Astrocyte (in vitro differentiated cells and primary cell): ENCODE results near the gene MAP7D1. TPM values are rescaled to one million over a fixed set of nuclear protein-coding genes. Genes with fewer than 3 reads are reported as not detected.
A peak's percentile ranks its signal among the peaks of the same experiment; 100 is the strongest.

Source experiments
- DNase-seq: peaks from one replicate; pipeline ENCODE4 v3.0.0-alpha.2; 2010; ENCODE audit warnings: low read depth
- FAIRE-seq: peaks from 2 replicates; lab custom pipeline; 2011; peaks lifted over from hg19 to GRCh38; lab: Jason Lieb, UNC
- H2AFZ ChIP-seq: 2 replicates; pipeline ENCODE4 v1.6.0; 2012; ENCODE audit warnings: low read depth, low read length, inconsistent platforms
- H3K27ac ChIP-seq: 2 replicates; pipeline ENCODE4 v1.5.1; 2011; ENCODE audit warnings: low read depth, low read length, inconsistent platforms
- H3K27me3 ChIP-seq: 2 replicates; pipeline ENCODE4 v1.6.0; 2011; ENCODE audit warnings: low read length, inconsistent platforms; ENCODE audit not compliant: insufficient read depth
- H3K36me3 ChIP-seq: 2 replicates; pipeline ENCODE4 v1.5.1; 2011; ENCODE audit warnings: low read length, inconsistent platforms; ENCODE audit not compliant: insufficient read depth
- H3K4me1 ChIP-seq: 2 replicates; pipeline ENCODE4 v1.5.1; 2011; ENCODE audit warnings: low read length, inconsistent platforms; ENCODE audit not compliant: insufficient read depth
- H3K4me2 ChIP-seq: 2 replicates; pipeline ENCODE4 v1.6.0; 2012; ENCODE audit warnings: low read length, inconsistent platforms
- H3K4me3 ChIP-seq: 2 replicates; pipeline ENCODE4 v1.5.1; 2011; ENCODE audit warnings: low read depth, mild to moderate bottlenecking, low read length, inconsistent platforms; ENCODE audit not compliant: insufficient read depth
- H3K79me2 ChIP-seq: 2 replicates; pipeline ENCODE4 v1.6.0; 2012; ENCODE audit warnings: mild to moderate bottlenecking, low read length, inconsistent platforms; ENCODE audit not compliant: insufficient read depth
- H3K9ac ChIP-seq: 2 replicates; pipeline ENCODE4 v1.6.0; 2012; ENCODE audit warnings: mild to moderate bottlenecking, low read length, inconsistent platforms
- H3K9me3 ChIP-seq: 2 replicates; pipeline ENCODE4 v1.5.1; 2012; ENCODE audit warnings: low read depth, mild to moderate bottlenecking, low read length, inconsistent platforms; ENCODE audit not compliant: insufficient read depth
- H4K20me1 ChIP-seq: 2 replicates; pipeline ENCODE4 v1.6.0; 2012; ENCODE audit warnings: low read length, inconsistent platforms; ENCODE audit not compliant: insufficient read depth
- H3K27ac Mint-ChIP-seq: one replicate; pipeline ENCODE4 v1.8.0; 2021; ENCODE audit warnings: mild to moderate bottlenecking, mixed read lengths; ENCODE audit not compliant: unreplicated experiment
- H3K27me3 Mint-ChIP-seq: one replicate; pipeline ENCODE4 v1.8.0; 2021; ENCODE audit warnings: low read depth, mixed read lengths; ENCODE audit not compliant: unreplicated experiment
- H3K36me3 Mint-ChIP-seq: one replicate; pipeline ENCODE4 v1.8.0; 2021; ENCODE audit warnings: low read depth, mixed read lengths; ENCODE audit not compliant: unreplicated experiment
- H3K4me1 Mint-ChIP-seq: one replicate; pipeline ENCODE4 v1.8.0; 2021; ENCODE audit warnings: low read depth, mixed read lengths; ENCODE audit not compliant: unreplicated experiment
- H3K4me3 Mint-ChIP-seq: one replicate; pipeline ENCODE4 v1.8.0; 2021; ENCODE audit warnings: mild to moderate bottlenecking, moderate library complexity, mixed read lengths; ENCODE audit not compliant: unreplicated experiment
- H3K9me3 Mint-ChIP-seq: one replicate; pipeline ENCODE4 v1.8.0; 2021; ENCODE audit warnings: mild to moderate bottlenecking, mixed read lengths; ENCODE audit not compliant: unreplicated experiment
- EZH2 ChIP-seq: IDR thresholded peaks from 2 replicates; pipeline ENCODE4 v1.6.1; 2012; ENCODE audit warnings: mild to moderate bottlenecking, low read length, inconsistent platforms; ENCODE audit not compliant: insufficient read depth
- total RNA-seq: library from RNA; stranded (reverse); gene quantifications from 2 replicates; pipeline ENCODE4 v1.2.1, GENCODE V29; 2021
- TF ChIP-seq, protein P1 (sequence below): IDR thresholded peaks from 2 replicates; pipeline ENCODE4 v1.5.1; 2011; ENCODE audit warnings: low read depth, mild to moderate bottlenecking, inconsistent platforms, low read length, moderate library complexity; ENCODE audit not compliant: insufficient read depth

Gene MAP7D1
- total RNA-seq, 1 donor from 2014 or later = 271 TPM

DNA sequence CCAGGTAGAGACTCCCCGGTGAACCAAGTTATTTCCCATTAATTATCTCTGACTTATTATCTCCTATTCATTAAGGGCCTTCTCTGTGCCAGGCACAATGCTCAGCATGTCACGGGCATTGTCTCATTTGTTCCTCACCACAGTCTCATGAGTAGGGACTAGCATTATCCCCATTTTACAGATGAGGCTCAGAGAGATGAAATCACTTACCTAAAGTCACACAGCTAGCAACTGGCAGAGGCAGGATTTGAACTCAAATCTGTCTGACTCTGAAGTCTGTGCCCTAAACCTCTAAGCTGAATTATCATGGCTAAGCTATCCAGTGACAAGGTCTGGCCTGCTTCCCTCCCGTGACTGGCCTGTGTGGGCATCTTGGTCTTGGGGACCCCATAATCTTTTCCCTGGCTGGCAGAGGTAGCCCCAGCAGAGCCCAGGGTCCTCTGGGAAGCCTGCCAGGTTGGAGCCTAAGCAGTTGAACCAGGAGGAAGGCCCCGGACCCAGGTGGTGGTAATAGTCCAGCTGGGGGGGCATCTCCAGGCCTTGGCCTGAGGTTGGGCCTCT lies 4.5 kb downstream of the MAP7D1 start:
- H3K9me3 Mint-ChIP-seq = no peaks in the 10 kb centered on the region
- H3K27me3 ChIP-seq = no peaks in the 10 kb centered on the region
- H3K4me3 ChIP-seq = peak overlapping the region; percentile 53
- peaks cover 11% of the 10 kb centered on the region for H3K36me3 Mint-ChIP-seq
- H3K9ac ChIP-seq = peak overlapping the region; percentile 84
- no peak for FAIRE-seq
- peak overlapping the region; percentile 69 for H3K27ac Mint-ChIP-seq
- H3K4me1 Mint-ChIP-seq = peaks cover 54% of the 10 kb centered on the region
- H2AFZ ChIP-seq = no peak overlapping the region
- TF ChIP-seq, protein P1, sequence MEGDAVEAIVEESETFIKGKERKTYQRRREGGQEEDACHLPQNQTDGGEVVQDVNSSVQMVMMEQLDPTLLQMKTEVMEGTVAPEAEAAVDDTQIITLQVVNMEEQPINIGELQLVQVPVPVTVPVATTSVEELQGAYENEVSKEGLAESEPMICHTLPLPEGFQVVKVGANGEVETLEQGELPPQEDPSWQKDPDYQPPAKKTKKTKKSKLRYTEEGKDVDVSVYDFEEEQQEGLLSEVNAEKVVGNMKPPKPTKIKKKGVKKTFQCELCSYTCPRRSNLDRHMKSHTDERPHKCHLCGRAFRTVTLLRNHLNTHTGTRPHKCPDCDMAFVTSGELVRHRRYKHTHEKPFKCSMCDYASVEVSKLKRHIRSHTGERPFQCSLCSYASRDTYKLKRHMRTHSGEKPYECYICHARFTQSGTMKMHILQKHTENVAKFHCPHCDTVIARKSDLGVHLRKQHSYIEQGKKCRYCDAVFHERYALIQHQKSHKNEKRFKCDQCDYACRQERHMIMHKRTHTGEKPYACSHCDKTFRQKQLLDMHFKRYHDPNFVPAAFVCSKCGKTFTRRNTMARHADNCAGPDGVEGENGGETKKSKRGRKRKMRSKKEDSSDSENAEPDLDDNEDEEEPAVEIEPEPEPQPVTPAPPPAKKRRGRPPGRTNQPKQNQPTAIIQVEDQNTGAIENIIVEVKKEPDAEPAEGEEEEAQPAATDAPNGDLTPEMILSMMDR = no peak
- TF ChIP-seq EZH2 = no peak
- peak overlapping the region; percentile 88 for H3K4me2 ChIP-seq
- peaks cover 88% of the 10 kb centered on the region for H4K20me1 ChIP-seq
- H3K27ac ChIP-seq = peak overlapping the region; percentile 83
- H3K4me1 ChIP-seq = peaks cover 45% of the 10 kb centered on the region
- no peaks in the 10 kb centered on the region for H3K9me3 ChIP-seq
- H3K27me3 Mint-ChIP-seq = no peaks in the 10 kb centered on the region
- peaks cover 19% of the 10 kb centered on the region for H3K36me3 ChIP-seq
- no peak for DNase-seq
- H3K79me2 ChIP-seq = peaks cover 97% of the 10 kb centered on the region
- H3K4me3 Mint-ChIP-seq = peak overlapping the region; percentile 76

DNA sequence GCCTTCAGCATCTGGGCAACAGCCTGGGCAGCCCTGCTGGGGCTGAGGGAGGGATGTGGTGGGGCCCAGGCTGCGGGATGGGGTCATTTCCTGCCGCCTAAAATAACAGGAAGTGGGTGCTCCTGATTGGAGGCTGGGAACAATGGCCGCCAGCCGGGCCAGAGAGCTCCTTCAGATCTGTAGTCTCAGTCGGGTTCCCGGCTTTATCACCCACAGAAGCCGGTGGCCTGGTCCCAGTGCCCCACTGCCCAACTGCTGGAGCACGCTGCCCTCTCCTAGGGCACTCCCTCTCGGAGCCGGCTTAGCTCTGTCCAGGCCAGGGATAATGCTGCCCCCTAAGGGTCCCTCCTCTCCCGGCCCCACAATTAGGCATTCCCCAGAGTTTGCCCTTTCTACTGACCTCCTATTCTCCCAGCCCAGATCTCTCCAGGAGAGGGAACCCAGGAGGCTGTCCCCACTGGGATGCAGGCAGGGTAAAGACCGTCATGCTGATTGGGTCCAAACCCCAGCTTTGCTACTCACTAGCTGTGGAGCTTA lies 5.1 kb downstream of the MAP7D1 start:
- H3K27me3 Mint-ChIP-seq = no peaks in the 10 kb centered on the region
- H3K9me3 ChIP-seq = no peaks in the 10 kb centered on the region
- H4K20me1 ChIP-seq = peaks cover 93% of the 10 kb centered on the region
- no peaks in the 10 kb centered on the region for H3K27me3 ChIP-seq
- DNase-seq (peak; percentile 50), FAIRE-seq (no peak)
- H2AFZ ChIP-seq = peak overlapping the region; percentile 48
- peak overlapping the region; percentile 88 for H3K4me2 ChIP-seq
- no peaks in the 10 kb centered on the region for H3K9me3 Mint-ChIP-seq
- peaks cover 54% of the 10 kb centered on the region for H3K4me1 Mint-ChIP-seq
- H3K9ac ChIP-seq = peak overlapping the region; percentile 84
- peaks cover 19% of the 10 kb centered on the region for H3K36me3 ChIP-seq
- H3K27ac ChIP-seq = peak overlapping the region; percentile 83
- peaks cover 11% of the 10 kb centered on the region for H3K36me3 Mint-ChIP-seq
- peak overlapping the region; percentile 78 for H3K4me3 Mint-ChIP-seq
- TF ChIP-seq EZH2 = no peak
- TF ChIP-seq, protein P1 = peak; percentile 13
- H3K79me2 ChIP-seq = peaks cover 100% of the 10 kb centered on the region
- H3K27ac Mint-ChIP-seq = peak overlapping the region; percentile 63
- peaks cover 45% of the 10 kb centered on the region for H3K4me1 ChIP-seq
- H3K4me3 ChIP-seq = peak overlapping the region; percentile 53
